Measurements from ENCODE around the gene TRIM17.

Gene TRIM17

GRCh38 chr1:228416217-228416933 is at the start of gene TRIM17:
Gene TRIM17, minus strand, starts transcription at chr1:228416861. Its CDS starts 1,789 bp downstream, at chr1:228415072.
- no peak within 1 kb of the TSS for H3K27ac ChIP-seq
- H3K4me2 ChIP-seq = no peak within 1 kb of the TSS
- no peak within 1 kb of the TSS for H2AFZ ChIP-seq (ENCODE audit: low read depth)
- no peaks in the 10 kb centered on the region for H3K36me3 ChIP-seq (ENCODE audit: insufficient read depth)
- TF ChIP-seq CTCF (conservative IDR thresholded peaks at IDR 0.05; ENCODE audit: low read depth, low read length) = no peak
- no peaks in the 10 kb centered on the region for H3K4me1 ChIP-seq (ENCODE audit: low read depth, poor library complexity, severe bottlenecking)
- no peak within 1 kb of the TSS for H3K4me3 ChIP-seq (IDR thresholded peaks at IDR 0.05; ENCODE audit: insufficient read depth, low read depth, low read length)
- H4K20me1 ChIP-seq (ENCODE audit: insufficient read depth) = no peaks in the 10 kb centered on the region
- no peaks in the 10 kb centered on the region for H3K27me3 ChIP-seq (ENCODE audit: insufficient read depth, low read depth)
- H3K9ac ChIP-seq = no peak within 1 kb of the TSS
- no peaks in the 10 kb centered on the region for H3K79me2 ChIP-seq (ENCODE audit: insufficient read depth, low read depth)

GRCh38 chr1:228465571-228466146 is 49.0 kb upstream of the TRIM17 start:
- H4K20me1 ChIP-seq (ENCODE audit: insufficient read depth) = no peaks in the 10 kb centered on the region
- no peaks in the 10 kb centered on the region for H3K79me2 ChIP-seq (ENCODE audit: insufficient read depth, low read depth)
- H3K36me3 ChIP-seq (ENCODE audit: insufficient read depth) = no peaks in the 10 kb centered on the region
- H3K4me2 ChIP-seq = no peak overlapping the region
- no peak overlapping the region for H3K4me3 ChIP-seq (IDR thresholded peaks at IDR 0.05; ENCODE audit: insufficient read depth, low read depth, low read length)
- TF ChIP-seq CTCF (conservative IDR thresholded peaks at IDR 0.05; ENCODE audit: low read depth, low read length) = no peak
- H3K9ac ChIP-seq = no peak overlapping the region
- H2AFZ ChIP-seq (ENCODE audit: low read depth) = no peak overlapping the region
- no peaks in the 10 kb centered on the region for H3K27me3 ChIP-seq (ENCODE audit: insufficient read depth, low read depth)
- H3K4me1 ChIP-seq (ENCODE audit: low read depth, poor library complexity, severe bottlenecking) = no peaks in the 10 kb centered on the region
- H3K27ac ChIP-seq = no peak overlapping the region

GRCh38 chr1:228465141-228465540 is 48.5 kb upstream of the TRIM17 start:
- no peak overlapping the region for H3K27ac ChIP-seq
- no peaks in the 10 kb centered on the region for H4K20me1 ChIP-seq (ENCODE audit: insufficient read depth)
- no peak overlapping the region for H2AFZ ChIP-seq (ENCODE audit: low read depth)
- no peak overlapping the region for H3K9ac ChIP-seq
- H3K79me2 ChIP-seq (ENCODE audit: insufficient read depth, low read depth) = no peaks in the 10 kb centered on the region
- no peak overlapping the region for H3K4me2 ChIP-seq
- no peak overlapping the region for H3K4me3 ChIP-seq (IDR thresholded peaks at IDR 0.05; ENCODE audit: insufficient read depth, low read depth, low read length)
- H3K4me1 ChIP-seq (ENCODE audit: low read depth, poor library complexity, severe bottlenecking) = no peaks in the 10 kb centered on the region
- no peak for TF ChIP-seq CTCF (conservative IDR thresholded peaks at IDR 0.05; ENCODE audit: low read depth, low read length)
- no peaks in the 10 kb centered on the region for H3K36me3 ChIP-seq (ENCODE audit: insufficient read depth)
- no peaks in the 10 kb centered on the region for H3K27me3 ChIP-seq (ENCODE audit: insufficient read depth, low read depth)

- Histone ChIP-seq H3K79me2 (ENCODE audit: insufficient read depth, low read depth) (no peaks in the 10 kb centered on the region), H3K4me3 (IDR thresholded peaks at IDR 0.05; ENCODE audit: insufficient read depth, low read depth, low read length) (no peak overlapping the region), H2AFZ (ENCODE audit: low read depth) (no peak overlapping the region), H4K20me1 (ENCODE audit: insufficient read depth) (no peaks in the 10 kb centered on the region), H3K4me2 (no peak overlapping the region), H3K27ac (no peak overlapping the region), H3K9ac (no peak overlapping the region), H3K27me3 (ENCODE audit: insufficient read depth, low read depth) (no peaks in the 10 kb centered on the region), H3K36me3 (ENCODE audit: insufficient read depth) (no peaks in the 10 kb centered on the region), H3K4me1 (ENCODE audit: low read depth, poor library complexity, severe bottlenecking) (no peaks in the 10 kb centered on the region)
- no peak for TF ChIP-seq CTCF (conservative IDR thresholded peaks at IDR 0.05; ENCODE audit: low read depth, low read length)
Observed at GRCh38 chr1:228464487-228464983, 47.9 kb upstream of the TRIM17 start.

All from KMS-11 (cell line).